Body of pancreas (tissue), 4 donors: ENCODE results near the gene PHC2.

ENCODE experiments used
- CTCF ChIP-seq, 7 experiments: fragments of 450-650 bp in 4 of 7; fragments of 200-600 bp in 3 of 7; sonication (generic) in 3 of 7; IDR thresholded peaks; one replicate each; pipeline ENCODE4 v1.5.1; 2016 to 2019; ENCODE audit warnings: antibody characterized with exemption in 7 of 7
- POLR2A ChIP-seq, 3 donors: fragments of 450-650 bp; IDR thresholded peaks; one replicate each; pipeline ENCODE4 v1.6.1; 2016; ENCODE audit warnings: antibody characterized with exemption in 3 of 3, mild to moderate bottlenecking in 2 of 3

DNA sequence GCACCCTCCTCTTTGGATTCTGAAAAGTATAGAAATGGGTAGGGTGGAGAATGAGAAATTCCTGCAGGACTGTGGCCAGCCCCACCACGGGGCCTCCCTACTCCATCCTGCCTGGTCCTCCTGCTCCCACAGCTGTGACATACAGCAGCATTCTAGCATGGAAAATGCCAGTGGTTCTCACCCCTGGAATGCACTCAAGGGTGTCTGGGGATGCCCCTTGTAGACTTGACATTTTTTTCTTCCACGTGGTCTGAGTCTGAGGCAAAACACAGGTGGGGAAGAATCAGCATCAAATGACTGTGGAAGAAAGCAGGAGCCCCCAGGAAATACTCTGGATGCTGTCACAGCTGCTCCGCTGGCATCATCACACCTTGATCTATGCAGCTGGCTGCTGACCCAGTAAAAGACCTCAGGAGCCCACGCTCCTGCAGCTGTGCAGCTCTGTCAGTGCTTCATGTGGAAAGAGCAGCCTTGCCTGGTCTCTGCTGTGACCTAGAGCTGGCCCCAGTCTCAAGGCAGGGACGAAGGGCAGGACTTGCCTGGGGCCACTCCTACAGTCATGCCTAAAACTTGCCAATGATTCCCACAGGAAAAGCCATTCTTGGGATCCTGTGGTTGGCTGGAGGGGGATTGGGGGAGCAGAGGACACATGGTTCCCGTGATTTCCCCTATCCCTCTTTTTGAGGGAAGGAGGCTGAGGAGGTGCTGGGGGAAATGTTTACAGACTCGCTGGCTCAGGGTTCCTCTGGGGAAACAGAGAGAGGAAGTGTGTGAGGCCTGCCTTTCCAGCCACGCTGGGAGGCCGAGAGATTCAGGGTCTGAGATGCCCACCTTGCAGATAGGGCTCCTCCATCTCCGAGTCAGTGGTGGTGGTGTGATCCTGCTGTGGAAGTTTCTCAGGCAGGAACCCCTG, 99.2 kb downstream of the PHC2 start:
- TF ChIP-seq CTCF (IDR thresholded peaks at IDR 0.05) (no peak), POLR2A (IDR thresholded peaks at IDR 0.05) (no peak)
